HG02981 (cell line): Measurements from ENCODE around the gene S100B.

Source experiments
- ATAC-seq: cut with Tn5 transposase; IDR thresholded peaks from one replicate; pipeline ENCODE4 v1.9.1; 2021; ENCODE audit warnings: mild to moderate bottlenecking, moderate library complexity; ENCODE audit not compliant: unreplicated experiment

The S100B gene

DNA sequence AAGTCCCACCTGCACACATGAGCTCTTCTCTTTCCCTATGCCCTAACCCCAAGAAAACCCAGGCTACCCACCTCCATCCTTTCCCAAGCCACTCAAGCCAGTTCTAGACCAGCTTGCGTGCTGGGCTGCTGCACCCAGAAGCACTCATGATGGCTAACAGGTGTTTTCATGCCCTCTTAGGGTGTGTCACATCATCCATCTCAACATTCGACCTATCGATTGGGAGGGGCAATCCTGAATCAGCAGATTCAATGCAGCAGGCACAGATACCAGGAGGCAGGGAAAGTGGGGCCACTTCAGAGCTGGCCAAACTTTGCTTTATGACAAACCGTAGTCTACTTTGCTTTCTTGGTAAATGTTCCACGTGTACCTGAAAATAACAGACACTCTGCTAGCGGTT is 24.0 kb upstream of the S100B start:
- ATAC-seq = no peak

DNA sequence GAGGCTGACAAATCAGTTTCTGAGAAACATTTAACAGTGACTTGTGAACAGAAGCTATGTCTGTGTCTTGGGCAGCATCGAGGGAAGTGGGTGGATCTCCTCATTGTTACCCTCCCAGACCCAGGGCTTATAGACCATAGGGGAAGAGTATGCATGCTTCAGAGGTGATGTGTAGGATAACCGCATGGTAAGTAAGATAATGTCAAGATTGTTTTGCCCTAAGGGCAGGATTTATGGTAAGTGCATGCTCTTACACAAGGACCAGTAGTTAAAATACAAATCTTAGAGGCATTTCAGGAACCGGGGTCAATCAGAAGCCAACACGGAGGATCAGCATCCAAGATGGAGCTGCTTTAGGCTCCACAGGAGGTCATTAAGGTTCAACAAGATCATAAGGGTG is 22.8 kb upstream of the S100B start:
- ATAC-seq = no peak

DNA sequence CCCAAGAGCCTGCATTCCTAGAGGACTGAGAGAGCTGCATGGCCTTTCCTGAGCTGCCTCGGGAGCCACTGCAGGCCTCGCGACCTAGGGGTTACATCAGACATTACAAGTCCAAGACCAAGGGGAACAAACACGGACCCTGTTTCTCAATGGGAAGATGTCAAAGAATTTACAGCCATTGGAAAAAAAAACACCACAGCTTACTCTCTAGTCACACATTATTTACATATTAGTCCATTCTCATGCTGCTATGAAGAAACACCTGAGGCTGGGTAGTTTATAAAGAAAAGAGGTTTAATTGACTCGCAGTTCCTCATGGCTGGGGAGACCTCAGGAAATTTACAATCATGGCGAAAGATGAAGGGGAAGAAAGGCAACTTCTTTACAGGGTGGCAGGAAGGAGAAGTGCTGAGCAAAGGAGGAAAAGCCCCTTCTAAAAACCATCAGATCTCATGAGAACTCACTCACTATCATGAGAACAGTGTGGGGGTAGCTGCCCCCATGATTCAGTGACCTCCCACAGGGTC is 22.2 kb upstream of the S100B start:
- ATAC-seq = no peak

DNA sequence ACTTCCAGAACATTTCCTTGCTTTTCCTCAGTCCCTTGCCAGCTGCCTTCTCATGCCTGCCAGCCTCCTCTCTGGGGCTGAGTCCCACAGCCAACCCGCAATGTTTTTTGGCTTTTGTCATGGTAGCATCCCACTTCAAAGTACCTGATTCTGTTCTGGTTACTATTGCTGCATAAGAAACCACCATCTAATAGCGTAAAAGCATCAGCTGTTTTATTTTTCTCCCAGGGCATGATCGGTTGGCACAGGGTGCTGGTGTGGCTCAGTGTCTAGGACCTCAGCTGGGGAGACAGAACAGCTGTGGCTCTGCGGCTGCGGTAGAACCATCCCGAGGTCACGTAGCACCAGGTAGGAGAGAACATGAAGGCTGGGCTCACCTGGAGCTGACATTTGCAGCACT is 21.7 kb upstream of the S100B start:
- ATAC-seq = no peak

DNA sequence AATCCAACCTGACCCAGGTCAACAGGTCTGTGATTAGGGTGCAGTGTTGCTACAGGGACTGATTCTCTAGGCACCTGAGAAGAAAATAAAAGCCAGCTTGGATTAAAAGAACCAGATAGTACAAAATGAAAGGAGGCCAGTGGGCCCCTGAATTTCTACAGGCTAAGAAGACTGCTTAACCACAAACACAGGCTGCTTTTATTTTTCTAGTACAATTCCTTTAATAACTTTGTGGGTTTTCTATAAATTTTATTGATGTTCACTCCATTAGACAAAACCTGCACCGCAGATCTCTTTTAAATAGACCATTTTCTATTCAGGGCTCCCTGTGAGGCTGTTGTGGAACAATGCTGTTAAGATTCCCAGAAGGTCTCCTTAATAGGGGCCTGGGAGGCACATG is 20.9 kb upstream of the S100B start:
- ATAC-seq = no peak

DNA sequence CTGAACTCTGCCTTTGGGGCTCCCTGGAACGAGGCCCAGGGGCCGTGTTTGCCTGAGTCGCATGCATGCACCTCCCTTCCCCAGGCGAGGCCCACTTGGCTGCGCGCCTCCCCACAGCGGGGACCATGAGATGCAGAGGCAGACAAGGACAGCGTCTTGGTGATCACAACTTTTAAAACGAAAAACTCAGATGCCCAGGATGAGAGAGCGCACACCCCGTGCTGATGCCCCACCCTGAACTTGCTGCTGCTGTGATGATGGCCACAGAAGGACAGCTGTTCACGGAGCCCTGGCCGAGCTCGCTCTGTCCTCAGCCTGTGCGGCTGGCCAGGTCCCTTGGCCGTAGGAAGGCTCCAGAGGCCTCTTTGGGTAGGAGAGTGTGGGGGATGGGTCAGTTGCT is 19.2 kb upstream of the S100B start:
- no peak for ATAC-seq

DNA sequence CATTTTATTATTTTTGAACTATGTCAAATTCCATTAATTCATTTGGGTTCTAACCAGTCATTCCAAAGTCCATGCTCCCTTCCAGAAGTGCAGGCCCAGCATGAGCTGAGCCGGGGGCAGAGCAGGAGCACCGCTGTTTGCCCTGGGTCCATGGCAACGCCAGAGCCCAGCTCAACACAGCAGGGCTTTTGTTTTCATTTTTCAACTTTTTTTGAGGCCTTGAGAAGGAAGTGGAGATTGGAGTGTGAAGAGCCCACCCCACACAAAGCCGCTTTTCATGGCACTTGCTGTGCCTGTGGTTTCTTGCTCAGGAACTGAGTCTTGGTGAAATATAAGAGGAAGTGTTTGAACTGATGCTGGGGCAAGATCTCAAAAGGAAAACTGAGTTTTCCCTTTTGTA is 17.3 kb upstream of the S100B start:
- ATAC-seq = no peak

DNA sequence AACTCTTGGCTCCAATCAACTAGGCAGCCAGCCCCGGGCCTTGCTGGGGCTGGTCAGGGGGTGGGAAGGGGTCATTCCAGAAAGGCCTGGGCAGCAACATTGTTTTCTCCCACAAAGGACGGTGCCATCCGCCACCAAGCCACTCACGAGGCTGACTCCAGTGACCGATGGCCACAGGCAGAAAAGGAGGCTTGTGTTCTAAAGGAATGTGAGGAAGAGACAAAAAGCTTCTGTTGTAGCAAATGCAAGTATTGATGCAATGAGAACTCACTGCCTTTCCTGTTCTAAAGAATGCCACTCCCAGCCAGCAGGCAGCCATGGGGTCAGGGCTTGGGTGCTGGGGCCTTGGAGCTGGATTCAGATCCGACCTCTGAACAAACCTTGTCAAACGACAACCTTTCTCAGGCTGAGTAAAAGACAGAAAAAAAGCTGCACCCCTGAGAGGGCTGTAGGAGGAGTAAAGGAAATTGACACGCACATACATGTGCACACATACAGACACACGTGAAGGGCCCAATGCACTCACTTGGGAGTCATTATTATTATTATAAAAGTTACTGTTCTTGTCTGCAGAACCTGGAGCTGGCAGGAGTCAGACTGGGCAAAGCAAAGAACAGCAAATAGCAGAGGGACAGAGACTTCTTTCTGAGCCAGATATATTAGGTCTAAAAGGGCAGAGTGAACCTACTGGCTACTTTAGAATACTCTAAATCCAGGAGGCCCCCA is 16.7 kb upstream of the S100B start:
- ATAC-seq = no peak

DNA sequence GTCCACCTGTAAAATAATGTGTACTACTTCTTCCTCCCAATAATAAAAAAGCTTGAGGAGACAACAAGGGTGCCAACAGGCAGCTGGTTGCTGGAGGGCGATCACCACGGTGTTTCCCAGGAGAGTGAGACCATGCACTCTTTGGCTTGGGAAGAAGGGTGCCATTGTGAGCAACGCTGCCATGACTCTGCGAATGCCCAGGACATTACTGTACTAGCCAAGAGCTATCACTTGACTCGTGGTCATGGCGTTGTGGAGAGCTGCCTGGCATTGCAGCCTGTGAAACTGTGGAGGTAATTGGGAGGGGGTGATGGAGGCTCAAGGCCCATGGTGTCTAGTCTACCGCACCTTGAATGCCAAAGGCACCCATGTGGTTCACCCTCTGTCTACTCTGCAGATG is 16.0 kb upstream of the S100B start:
- ATAC-seq = no peak

DNA sequence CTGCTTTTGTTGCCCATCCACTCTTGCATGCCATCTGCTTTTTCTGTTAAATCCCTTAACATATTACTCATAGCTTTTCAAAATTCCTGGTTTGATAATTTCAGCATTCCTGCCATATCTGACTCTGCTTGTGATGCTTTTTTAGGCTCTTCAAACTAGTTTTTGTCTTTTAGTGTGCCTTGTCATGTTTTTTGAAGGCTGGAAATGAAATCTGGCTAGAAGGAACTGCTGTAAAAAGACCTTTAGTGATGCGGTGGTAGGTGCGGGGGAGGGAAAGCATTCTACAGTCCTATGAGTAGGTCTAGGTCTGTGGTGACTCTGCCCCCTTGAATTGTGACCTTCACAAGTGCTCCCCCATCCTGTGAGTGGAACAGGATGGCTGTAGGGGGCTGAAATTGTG is 15.0 kb upstream of the S100B start:
- ATAC-seq = no peak

DNA sequence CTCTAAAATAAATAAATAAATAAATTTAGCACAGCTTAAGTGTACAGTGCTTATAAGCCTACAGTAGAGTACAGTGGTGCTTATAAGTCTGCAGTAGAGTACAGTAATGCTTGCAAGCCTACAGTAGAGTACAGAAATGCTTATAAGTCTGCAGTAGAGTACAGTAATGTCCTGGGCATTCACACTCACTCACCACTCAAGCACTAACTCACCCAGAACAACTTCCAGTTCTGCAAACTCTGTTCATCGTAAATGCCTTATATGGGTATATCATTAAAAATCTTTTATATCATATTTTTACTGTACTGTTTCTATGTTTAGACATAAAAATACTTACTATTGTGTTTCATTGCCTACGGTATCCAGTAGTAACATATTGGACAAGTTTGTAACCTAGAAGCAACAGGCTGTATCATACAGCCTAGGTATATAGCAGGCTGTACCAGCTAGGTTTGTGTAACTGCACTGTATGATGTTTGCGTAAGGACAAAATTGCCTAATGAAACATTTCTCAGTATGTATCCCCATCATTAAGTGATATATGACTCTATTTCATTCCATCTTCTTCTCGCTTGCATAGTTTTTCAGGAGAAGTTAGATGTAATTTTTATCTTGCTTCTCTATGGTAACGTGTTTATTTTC is 14.0 kb upstream of the S100B start:
- no peak for ATAC-seq

DNA sequence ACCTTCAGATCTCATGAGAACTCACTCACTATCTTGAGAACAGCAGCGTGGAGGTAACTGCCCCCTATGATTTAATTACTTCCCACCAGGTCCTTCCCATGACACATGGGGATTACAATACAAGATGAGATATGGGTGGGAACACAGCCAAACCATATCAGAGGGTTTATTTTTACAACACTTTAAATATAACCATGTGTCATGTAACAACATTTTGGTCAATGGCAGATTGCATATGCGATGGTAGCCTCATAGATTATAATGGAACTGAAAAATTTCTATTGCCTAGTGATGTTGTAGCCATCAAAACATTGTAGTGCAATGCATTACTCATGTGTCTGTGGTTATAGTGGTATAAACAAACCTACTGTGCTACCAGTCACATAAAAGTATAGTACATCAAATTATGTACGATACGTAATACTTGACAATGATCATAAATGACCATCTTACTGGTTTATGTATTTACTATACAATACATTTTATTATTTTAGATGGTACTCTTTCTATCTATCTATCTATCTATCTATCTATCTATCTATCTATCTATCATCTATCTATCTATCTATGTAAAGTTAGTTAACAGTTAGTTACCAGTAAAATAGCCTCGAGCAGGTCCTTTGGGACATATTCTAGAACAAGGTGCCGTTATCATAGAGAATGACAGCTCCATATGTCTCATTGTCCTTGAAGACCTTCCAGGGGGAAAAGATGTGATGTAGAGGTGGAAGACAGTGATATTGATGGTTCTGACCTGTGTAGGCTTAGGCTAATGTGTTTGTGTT is 12.6 kb upstream of the S100B start:
- no peak for ATAC-seq

DNA sequence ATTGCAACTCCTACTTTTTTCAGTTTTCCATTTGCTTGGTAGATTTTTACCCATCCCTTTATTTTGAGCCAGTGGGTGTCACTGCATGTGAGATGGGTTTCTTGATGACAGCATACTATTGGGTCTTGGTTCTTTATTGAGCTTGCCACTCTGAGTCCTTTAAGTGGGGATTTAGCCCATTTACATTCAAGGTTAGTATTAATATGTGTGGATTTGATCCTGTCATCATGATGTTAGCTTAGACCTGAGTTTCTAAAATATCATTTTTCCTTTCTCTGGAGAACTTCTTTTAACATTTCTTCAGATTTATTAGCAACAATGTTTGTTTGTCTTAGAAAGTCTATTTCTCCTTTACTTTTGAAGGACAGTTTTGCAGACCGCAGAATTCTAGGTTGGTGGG is 11.8 kb upstream of the S100B start:
- no peak for ATAC-seq

DNA sequence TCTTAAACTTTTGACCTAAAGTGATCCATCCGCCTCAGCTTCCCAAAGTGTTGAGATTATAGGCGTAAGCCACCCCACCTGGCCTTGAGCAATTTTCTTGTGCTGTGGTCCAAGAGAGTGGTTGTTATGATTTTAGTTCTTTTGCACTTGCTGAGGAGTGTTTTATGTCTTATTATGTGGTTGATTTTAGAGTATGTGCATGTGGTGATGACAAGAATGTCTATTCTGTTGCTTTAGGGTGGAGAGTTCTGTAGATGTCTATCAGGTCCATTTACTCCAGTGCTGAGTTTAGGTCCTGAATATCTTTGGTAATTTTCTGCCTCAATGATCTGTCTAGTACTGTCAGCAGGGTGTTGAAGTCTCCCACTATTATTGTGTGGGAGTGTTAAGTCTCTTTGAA is 11.2 kb upstream of the S100B start:
- no peak for ATAC-seq

DNA sequence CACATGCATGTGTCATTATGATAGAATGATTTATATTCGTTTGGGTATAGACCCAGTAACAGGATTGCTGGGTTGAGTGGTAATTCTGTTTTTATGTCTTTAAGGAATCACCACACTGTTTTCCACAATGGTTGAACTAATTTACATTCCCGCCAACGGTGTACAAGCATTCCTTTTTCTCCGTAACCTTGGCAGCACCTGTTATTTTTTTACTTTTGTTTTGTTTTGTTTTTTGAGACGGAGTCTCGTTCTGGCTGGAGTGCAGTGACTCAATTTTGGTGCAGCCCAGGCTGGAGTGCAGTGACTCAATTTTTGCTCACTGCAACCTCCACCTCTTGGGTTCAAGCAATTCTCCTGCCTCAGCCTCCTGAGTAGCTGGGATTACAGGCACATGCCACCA is 8.5 kb upstream of the S100B start:
- no peak for ATAC-seq

DNA sequence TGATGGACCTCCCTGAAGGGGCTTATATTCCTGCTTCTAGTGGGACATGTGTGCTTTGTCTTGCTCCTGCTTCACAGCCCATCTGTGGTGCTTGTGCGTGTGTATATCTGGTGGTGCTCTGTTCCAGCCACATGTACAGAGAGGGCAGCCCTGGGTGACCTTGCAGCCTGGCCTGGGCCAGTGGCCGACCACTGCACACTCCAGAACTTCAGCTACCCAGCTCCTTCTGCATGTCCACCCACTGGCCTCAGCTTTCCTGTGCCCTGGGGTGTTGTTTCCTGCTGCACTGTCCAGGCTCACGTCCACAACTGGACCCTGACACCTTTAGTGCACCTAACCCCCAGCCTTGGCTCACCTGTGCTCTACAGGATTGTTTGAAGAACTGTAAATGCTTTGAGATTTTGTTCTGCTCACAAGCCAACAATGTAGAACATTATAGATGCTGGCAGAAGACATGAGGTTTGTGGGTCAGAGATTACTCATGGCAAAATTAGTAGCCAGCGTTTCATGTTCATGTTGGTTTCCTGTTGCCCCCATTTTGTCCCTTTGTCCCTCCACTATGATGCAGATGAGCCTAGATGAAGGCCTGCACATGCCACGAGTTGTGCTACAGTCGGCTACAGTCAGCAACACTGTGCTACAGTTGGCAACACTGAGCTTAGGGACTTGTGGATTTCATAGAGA is 5.3 kb upstream of the S100B start:
- ATAC-seq = no peak

DNA sequence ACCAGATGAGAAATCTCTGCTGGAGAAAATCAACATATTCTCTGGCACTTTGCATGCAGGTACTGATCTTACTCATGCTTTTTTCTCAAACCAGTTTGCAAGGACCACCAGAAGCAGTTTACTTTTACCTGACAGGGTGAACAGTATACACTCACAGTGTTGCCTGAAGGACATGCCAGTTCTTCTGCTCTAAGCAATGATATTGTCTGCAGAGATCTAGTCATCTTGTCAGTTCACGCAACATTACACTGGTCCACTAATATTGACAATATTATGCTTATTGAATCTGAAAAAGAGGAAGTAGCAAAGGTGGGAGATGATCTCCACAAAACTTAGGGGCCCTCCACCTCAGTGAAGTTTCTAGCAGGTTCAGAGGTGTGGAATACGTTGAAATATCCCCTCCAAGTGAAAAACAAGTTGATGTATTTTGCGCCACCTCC is 3.8 kb upstream of the S100B start:
- ATAC-seq = no peak

DNA sequence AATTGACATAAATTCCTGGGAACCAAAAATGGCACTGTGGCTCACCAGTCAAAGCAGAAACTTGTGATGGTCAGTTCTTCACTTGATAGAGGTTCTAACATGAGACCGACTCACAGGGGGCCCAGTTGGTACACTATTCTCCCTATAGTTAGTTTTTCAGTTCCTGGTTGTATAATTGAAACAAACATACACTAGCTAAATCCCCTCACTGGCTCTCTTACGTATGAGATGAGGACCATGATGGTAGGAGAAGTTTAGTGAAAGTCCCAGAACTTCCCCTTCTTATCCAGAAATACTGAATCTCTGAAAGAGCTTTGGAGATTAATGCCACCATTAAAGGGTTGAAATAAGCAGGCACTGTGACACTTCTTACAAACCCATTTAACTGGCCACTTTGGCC is 2.8 kb upstream of the S100B start:
- ATAC-seq = no peak

DNA sequence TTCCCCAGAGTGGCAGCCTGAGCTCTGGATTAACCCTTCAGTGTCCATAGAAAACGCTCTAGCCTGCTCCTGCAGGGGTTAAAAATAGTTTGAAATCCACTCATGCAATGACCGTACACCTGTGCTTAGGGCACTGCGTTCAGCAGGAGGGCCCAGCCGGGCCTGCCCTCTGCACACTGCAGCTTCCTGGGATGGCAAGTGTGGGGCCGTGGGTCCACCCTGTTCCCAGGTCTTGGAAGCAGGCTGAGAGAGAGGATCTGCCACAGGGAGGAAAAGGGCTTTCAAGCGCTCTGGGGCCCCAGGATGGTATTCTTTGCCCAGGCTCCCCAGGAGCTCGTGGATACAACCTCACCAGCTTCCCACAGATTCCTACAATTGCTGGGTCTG is 1.5 kb upstream of the S100B start:
- no peak for ATAC-seq

DNA sequence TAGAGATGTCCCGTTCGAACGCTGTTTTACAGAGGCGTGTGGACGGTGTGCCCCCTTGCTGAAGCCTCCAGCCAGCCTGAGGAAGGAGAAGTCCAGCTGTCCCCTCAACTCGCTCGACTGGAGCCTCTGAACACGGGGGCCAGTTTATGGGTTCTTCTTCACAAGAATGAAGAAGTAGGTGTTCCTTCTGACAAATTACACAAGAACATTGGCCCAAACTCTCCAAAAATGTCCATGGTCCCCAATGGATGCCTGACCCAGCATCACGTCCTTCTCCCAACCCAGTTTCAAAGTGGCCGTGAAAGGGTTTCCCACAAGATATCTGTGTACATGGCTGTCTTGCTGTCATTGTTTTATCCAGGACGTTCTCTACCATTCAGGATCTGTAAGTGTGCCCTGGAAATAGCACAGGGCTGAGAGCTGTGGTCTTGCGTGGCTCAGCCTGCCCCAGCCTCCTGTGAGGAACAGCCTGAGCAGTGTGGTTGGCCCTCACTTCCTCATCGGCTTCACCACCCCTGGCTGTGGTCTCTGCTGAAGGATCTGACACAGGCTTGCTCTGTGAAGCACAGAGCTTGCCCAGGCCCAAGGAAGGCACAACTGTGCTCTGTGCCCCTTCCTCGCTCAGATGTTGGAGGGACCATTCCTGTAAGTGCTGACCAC is 1.0 kb upstream of the S100B start:
- no peak for ATAC-seq
